HG03097 (cell line): ENCODE results near the gene MMP20.

Experiments used
- ATAC-seq: cut with Tn5 transposase; IDR thresholded peaks from one replicate; pipeline ENCODE4 v1.9.1; 2021; ENCODE audit not compliant: unreplicated experiment, low FRiP score

MMP20 gene

GRCh38 chr11:102564110-102564509 is 61.0 kb downstream of the MMP20 start:
- ATAC-seq, result peak; percentile 66

- ATAC-seq, result no peak
These were observed 63.5 kb downstream of the MMP20 start for GRCh38 chr11:102561636-102562035.

GRCh38 chr11:102560555-102561011 is 64.5 kb downstream of the MMP20 start:
- ATAC-seq, result peak; percentile 73

GRCh38 chr11:102559839-102560238 is 65.3 kb downstream of the MMP20 start:
- ATAC-seq, result peak; percentile 42

GRCh38 chr11:102555091-102555490 is 70.0 kb downstream of the MMP20 start:
- no peak for ATAC-seq

GRCh38 chr11:102553835-102554282 is 71.3 kb downstream of the MMP20 start:
- peak; percentile 62 for ATAC-seq

- no peak for ATAC-seq
These were observed 72.5 kb downstream of the MMP20 start for GRCh38 chr11:102552447-102553194.

GRCh38 chr11:102552020-102552419 is 73.1 kb downstream of the MMP20 start:
- no peak for ATAC-seq

GRCh38 chr11:102551169-102551781 is 73.9 kb downstream of the MMP20 start:
- no peak for ATAC-seq

- peak; percentile 80 for ATAC-seq
These were observed 78.1 kb downstream of the MMP20 start for GRCh38 chr11:102546923-102547471.

- no peak for ATAC-seq
These were observed 78.7 kb downstream of the MMP20 start for GRCh38 chr11:102546427-102546826.

- no peak for ATAC-seq
These were observed 79.4 kb downstream of the MMP20 start for GRCh38 chr11:102545701-102546100.

GRCh38 chr11:102544594-102544993 is 80.5 kb downstream of the MMP20 start:
- ATAC-seq, result no peak

- ATAC-seq, result no peak
These were observed 85.6 kb downstream of the MMP20 start for GRCh38 chr11:102539567-102539966.

GRCh38 chr11:102538932-102539331 is 86.2 kb downstream of the MMP20 start:
- no peak for ATAC-seq

GRCh38 chr11:102534261-102534872 is 90.8 kb downstream of the MMP20 start:
- ATAC-seq, result no peak

GRCh38 chr11:102530558-102530957 is 94.6 kb downstream of the MMP20 start, which contains the start of gene MMP7:
Gene MMP7 (minus strand): TSS chr11:102530747. CDS start chr11:102530700, 47 bp downstream.
- no peak for ATAC-seq

GRCh38 chr11:102528618-102529017 is 96.5 kb downstream of the MMP20 start:
- ATAC-seq, result no peak

- no peak for ATAC-seq
These were observed 97.4 kb downstream of the MMP20 start for GRCh38 chr11:102527684-102528083.

GRCh38 chr11:102527041-102527440 is 98.1 kb downstream of the MMP20 start:
- no peak for ATAC-seq
